IPS DF 4.7 (cell line): ENCODE measurements around the gene MAP1LC3B.

Source experiments
- DNase-seq: peaks from one replicate; pipeline ENCODE4 v3.0.0-alpha.2; 2013; ENCODE audit warnings: low spot score; ENCODE audit errors: extremely low read depth

MAP1LC3B gene

GRCh38 chr16:87409781-87410180 is 17.6 kb downstream of the MAP1LC3B start:
- DNase-seq, result no peak

GRCh38 chr16:87410530-87410929 is 18.4 kb downstream of the MAP1LC3B start:
- no peak for DNase-seq

- no peak for DNase-seq
Observed at GRCh38 chr16:87410968-87411367, 18.8 kb downstream of the MAP1LC3B start.

- no peak for DNase-seq
Observed at GRCh38 chr16:87411375-87412271, 19.5 kb downstream of the MAP1LC3B start.

GRCh38 chr16:87412371-87412995 is 20.3 kb downstream of the MAP1LC3B start:
- DNase-seq, result no peak

- DNase-seq, result no peak
Observed at GRCh38 chr16:87412996-87413421, 20.9 kb downstream of the MAP1LC3B start.

- DNase-seq, result no peak
Observed at GRCh38 chr16:87414251-87414680, 22.1 kb downstream of the MAP1LC3B start.

GRCh38 chr16:87415441-87415840 is 23.3 kb downstream of the MAP1LC3B start:
- no peak for DNase-seq

- no peak for DNase-seq
Observed at GRCh38 chr16:87416826-87417527, 24.8 kb downstream of the MAP1LC3B start.

GRCh38 chr16:87417528-87417910 is 25.4 kb downstream of the MAP1LC3B start:
- no peak for DNase-seq

- DNase-seq, result no peak
Observed at GRCh38 chr16:87418216-87418615, 26.1 kb downstream of the MAP1LC3B start.

- DNase-seq, result no peak
Observed at GRCh38 chr16:87418644-87419043, 26.5 kb downstream of the MAP1LC3B start.

- DNase-seq, result no peak
Observed at GRCh38 chr16:87420026-87421002, 28.2 kb downstream of the MAP1LC3B start.

GRCh38 chr16:87421003-87421912 is 29.1 kb downstream of the MAP1LC3B start:
- DNase-seq, result no peak

- DNase-seq, result no peak
Observed at GRCh38 chr16:87422106-87422505, 30.0 kb downstream of the MAP1LC3B start.

- no peak for DNase-seq
Observed at GRCh38 chr16:87423429-87423828, 31.3 kb downstream of the MAP1LC3B start.

- DNase-seq, result no peak
Observed at GRCh38 chr16:87424266-87424665, 32.1 kb downstream of the MAP1LC3B start.

- DNase-seq, result no peak
Observed at GRCh38 chr16:87425941-87426340, 33.8 kb downstream of the MAP1LC3B start.

GRCh38 chr16:87426423-87427215 is 34.5 kb downstream of the MAP1LC3B start:
- no peak for DNase-seq
